WTC11 (cell line): Measurements from ENCODE around the gene PRSS53. TPM values are rescaled to one million over a fixed set of nuclear protein-coding genes. Genes with fewer than 3 reads are reported as not detected.

Source experiments
- ATAC-seq: fragments of 200-7000 bp; cut with Tn5 transposase; 2 replicates; pipeline ENCODE4 v1.10.0; 2021; ENCODE audit warnings: mild to moderate bottlenecking, moderate library complexity
- CTCF ChIA-PET: fragments of 300-600 bp; sonication (Branson Sonifier 250); formaldehyde crosslinking; loops from one replicate; lab custom pipeline; 2021; ENCODE audit warnings: antibody characterized with exemption; lab: Charles Lee
- POLR2A ChIA-PET: fragments of 350-600 bp; sonication (Branson Sonifier 250); formaldehyde crosslinking; loops from one replicate; lab custom pipeline; 2021; ENCODE audit warnings: antibody characterized with exemption; lab: Charles Lee
- DNase-seq: peaks from one replicate; pipeline ENCODE4 v3.0.0; 2021; ENCODE audit warnings: low spot score
- H3K27ac Mint-ChIP-seq: 2 replicates; pipeline ENCODE4 v1.8.0; 2021; ENCODE audit warnings: mixed read lengths
- H3K27me3 Mint-ChIP-seq: 2 replicates; pipeline ENCODE4 v1.8.0; 2021; ENCODE audit warnings: low read depth, mild to moderate bottlenecking, moderate library complexity, mixed read lengths
- H3K36me3 Mint-ChIP-seq: 2 replicates; pipeline ENCODE4 v1.8.0; 2021; ENCODE audit warnings: mixed read lengths
- H3K4me1 Mint-ChIP-seq: 2 replicates; pipeline ENCODE4 v1.8.0; 2022; ENCODE audit warnings: mixed read lengths
- H3K4me3 Mint-ChIP-seq: 2 replicates; pipeline ENCODE4 v1.8.0; 2021; ENCODE audit warnings: mild to moderate bottlenecking, moderate library complexity, mixed read lengths
- H3K9me3 Mint-ChIP-seq: 2 replicates; pipeline ENCODE4 v1.8.0; 2021; ENCODE audit warnings: mixed read lengths
- GTF2I ChIP-seq: fragments of 250-450 bp; sonication (Bioruptor Pico); conservative IDR thresholded peaks from 2 replicates; pipeline ENCODE4 v1.4.0; 2021; ENCODE audit warnings: mild to moderate bottlenecking
- IRF2 ChIP-seq: sonication (generic); formaldehyde crosslinking; IDR thresholded peaks from 2 replicates; pipeline ENCODE4 v1.8.0; 2022; ENCODE audit warnings: low read depth, missing genetic modification reagents, borderline replicate concordance
- NR3C1 ChIP-seq: sonication (generic); formaldehyde crosslinking; conservative IDR thresholded peaks from 2 replicates; pipeline ENCODE4 v1.8.1; 2023; ENCODE audit warnings: low read depth, mild to moderate bottlenecking, missing genetic modification reagents
- RELA ChIP-seq: sonication (generic); formaldehyde crosslinking; IDR thresholded peaks from 2 replicates; pipeline ENCODE4 v1.8.1; 2022; ENCODE audit warnings: missing genetic modification reagents, mild to moderate bottlenecking, borderline replicate concordance
- RORB ChIP-seq: fragments of 250-450 bp; sonication (Bioruptor Pico); IDR thresholded peaks from 2 replicates; pipeline ENCODE4 v1.9.0; 2021; ENCODE audit warnings: mild to moderate bottlenecking
- SMAD3 ChIP-seq: sonication (generic); formaldehyde crosslinking; IDR thresholded peaks from 2 replicates; pipeline ENCODE4 v1.8.0; 2022; ENCODE audit warnings: missing genetic modification reagents, mild to moderate bottlenecking, borderline replicate concordance
- SMAD4 ChIP-seq: sonication (generic); formaldehyde crosslinking; IDR thresholded peaks from 2 replicates; pipeline ENCODE4 v1.8.0; 2022; ENCODE audit warnings: mild to moderate bottlenecking, missing genetic modification reagents
- TCF7 ChIP-seq: sonication (generic); formaldehyde crosslinking; IDR thresholded peaks from 2 replicates; pipeline ENCODE4 v1.8.0; 2022; ENCODE audit warnings: mild to moderate bottlenecking, low read depth, missing genetic modification reagents, moderate library complexity
- ZNF121 ChIP-seq: sonication (generic); formaldehyde crosslinking; IDR thresholded peaks from 2 replicates; pipeline ENCODE4 v1.8.0; 2023; ENCODE audit warnings: missing genetic modification reagents
- ZNF263 ChIP-seq: sonication (generic); formaldehyde crosslinking; IDR thresholded peaks from 2 replicates; pipeline ENCODE4 v1.8.1; 2022; ENCODE audit warnings: low read depth, mild to moderate bottlenecking, moderate library complexity, missing genetic modification reagents
- total RNA-seq: library from RNA; stranded (reverse); gene quantifications from 3 replicates; pipeline ENCODE4 v1.2.3, GENCODE V29; 2021
- TF ChIP-seq, protein P1 (sequence below): sonication (generic); formaldehyde crosslinking; IDR thresholded peaks from 2 replicates; pipeline ENCODE4 v1.8.1; 2023; ENCODE audit warnings: mild to moderate bottlenecking, moderate library complexity, missing genetic modification reagents
- TF ChIP-seq, protein P2 (sequence below): fragments of 250-450 bp; sonication (Bioruptor Pico); IDR thresholded peaks from 2 replicates; pipeline ENCODE4 v1.9.0; 2021; ENCODE audit warnings: mild to moderate bottlenecking
- TF ChIP-seq, protein P3 (sequence below): fragments of 250-450 bp; sonication (Bioruptor Pico); IDR thresholded peaks from 2 replicates; pipeline ENCODE4 v2.1.2; 2022; ENCODE audit warnings: mild to moderate bottlenecking, moderate library complexity
- TF ChIP-seq, protein P4 (sequence below): fragments of 250-450 bp; sonication (Bioruptor Pico); IDR thresholded peaks from 2 replicates; pipeline ENCODE4 v1.9.0; 2021; ENCODE audit warnings: mild to moderate bottlenecking
- TF ChIP-seq, protein P5 (sequence below): fragments of 250-450 bp; sonication (Bioruptor Pico); conservative IDR thresholded peaks from 2 replicates; pipeline ENCODE4 v1.9.0; 2021; ENCODE audit warnings: mild to moderate bottlenecking
- TF ChIP-seq, protein P6 (sequence below): sonication (generic); formaldehyde crosslinking; IDR thresholded peaks from 2 replicates; pipeline ENCODE4 v1.8.1; 2022; ENCODE audit warnings: low read depth, missing genetic modification reagents, borderline replicate concordance
- TF ChIP-seq, protein P7 (sequence below): sonication (generic); formaldehyde crosslinking; IDR thresholded peaks from 2 replicates; pipeline ENCODE4 v1.8.0; 2022; ENCODE audit warnings: mild to moderate bottlenecking, missing genetic modification reagents
- TF ChIP-seq, protein P8 (sequence below): sonication (generic); formaldehyde crosslinking; IDR thresholded peaks from 2 replicates; pipeline ENCODE4 v1.8.0; 2023; ENCODE audit warnings: mild to moderate bottlenecking, missing genetic modification reagents
- TF ChIP-seq, protein P9 (sequence below): sonication (generic); formaldehyde crosslinking; IDR thresholded peaks from 2 replicates; pipeline ENCODE4 v1.8.1; 2022; ENCODE audit warnings: missing genetic modification reagents, borderline replicate concordance
- TF ChIP-seq, protein P10 (sequence below): sonication (generic); formaldehyde crosslinking; IDR thresholded peaks from 2 replicates; pipeline ENCODE4 v1.8.1; 2022; ENCODE audit warnings: mild to moderate bottlenecking, moderate library complexity, missing genetic modification reagents

PRSS53 gene
- total RNA-seq, 1 experiment from 2014 or later = 4.9 TPM

DNA sequence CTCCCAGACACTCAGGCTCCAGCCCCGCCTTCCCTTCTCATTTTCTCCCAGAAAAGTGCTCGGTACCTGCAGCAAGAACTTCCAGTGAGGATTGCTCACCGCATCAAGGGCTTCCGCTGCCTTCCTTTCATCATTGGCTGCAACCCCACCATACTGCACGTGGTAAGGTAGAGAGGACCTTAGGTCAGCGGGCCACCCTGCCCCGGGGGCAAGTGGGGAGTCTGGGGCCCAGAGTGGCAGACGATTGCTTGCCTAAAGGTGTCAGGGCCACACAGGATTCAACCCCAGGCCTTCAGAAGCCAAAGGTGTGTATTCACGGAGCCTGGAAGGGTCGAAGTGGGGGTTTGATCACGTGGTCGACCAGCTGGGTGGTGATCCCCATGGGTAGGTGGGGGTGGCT is 20.9 kb upstream of the PRSS53 start:
- Mint-ChIP-seq H3K4me3 (peak overlapping the region; percentile 67), H3K9me3 (no peaks in the 10 kb centered on the region)
- DNase-seq = no peak
- TF ChIP-seq, protein P1, sequence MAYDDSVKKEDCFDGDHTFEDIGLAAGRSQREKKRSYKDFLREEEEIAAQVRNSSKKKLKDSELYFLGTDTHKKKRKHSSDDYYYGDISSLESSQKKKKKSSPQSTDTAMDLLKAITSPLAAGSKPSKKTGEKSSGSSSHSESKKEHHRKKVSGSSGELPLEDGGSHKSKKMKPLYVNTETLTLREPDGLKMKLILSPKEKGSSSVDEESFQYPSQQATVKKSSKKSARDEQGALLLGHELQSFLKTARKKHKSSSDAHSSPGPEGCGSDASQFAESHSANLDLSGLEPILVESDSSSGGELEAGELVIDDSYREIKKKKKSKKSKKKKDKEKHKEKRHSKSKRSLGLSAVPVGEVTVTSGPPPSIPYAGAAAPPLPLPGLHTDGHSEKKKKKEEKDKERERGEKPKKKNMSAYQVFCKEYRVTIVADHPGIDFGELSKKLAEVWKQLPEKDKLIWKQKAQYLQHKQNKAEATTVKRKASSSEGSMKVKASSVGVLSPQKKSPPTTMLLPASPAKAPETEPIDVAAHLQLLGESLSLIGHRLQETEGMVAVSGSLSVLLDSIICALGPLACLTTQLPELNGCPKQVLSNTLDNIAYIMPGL = no peak
- TF ChIP-seq TCF7 (CRISPR knock-in tag) (no peak), ZNF263 (CRISPR knock-in tag) (no peak), IRF2 (CRISPR knock-in tag) (no peak), SMAD3 (CRISPR knock-in tag) (no peak), NR3C1 (CRISPR knock-in tag) (no peak), RORB (CRISPR knock-in tag) (no peak), RELA (CRISPR knock-in tag) (no peak), ZNF121 (CRISPR knock-in tag) (no peak), SMAD4 (CRISPR knock-in tag) (no peak), GTF2I (CRISPR knock-in tag) (no peak)
- TF ChIP-seq, protein P2, sequence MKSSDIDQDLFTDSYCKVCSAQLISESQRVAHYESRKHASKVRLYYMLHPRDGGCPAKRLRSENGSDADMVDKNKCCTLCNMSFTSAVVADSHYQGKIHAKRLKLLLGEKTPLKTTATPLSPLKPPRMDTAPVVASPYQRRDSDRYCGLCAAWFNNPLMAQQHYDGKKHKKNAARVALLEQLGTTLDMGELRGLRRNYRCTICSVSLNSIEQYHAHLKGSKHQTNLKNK (CRISPR knock-in tag) = no peak
- TF ChIP-seq, protein P3, sequence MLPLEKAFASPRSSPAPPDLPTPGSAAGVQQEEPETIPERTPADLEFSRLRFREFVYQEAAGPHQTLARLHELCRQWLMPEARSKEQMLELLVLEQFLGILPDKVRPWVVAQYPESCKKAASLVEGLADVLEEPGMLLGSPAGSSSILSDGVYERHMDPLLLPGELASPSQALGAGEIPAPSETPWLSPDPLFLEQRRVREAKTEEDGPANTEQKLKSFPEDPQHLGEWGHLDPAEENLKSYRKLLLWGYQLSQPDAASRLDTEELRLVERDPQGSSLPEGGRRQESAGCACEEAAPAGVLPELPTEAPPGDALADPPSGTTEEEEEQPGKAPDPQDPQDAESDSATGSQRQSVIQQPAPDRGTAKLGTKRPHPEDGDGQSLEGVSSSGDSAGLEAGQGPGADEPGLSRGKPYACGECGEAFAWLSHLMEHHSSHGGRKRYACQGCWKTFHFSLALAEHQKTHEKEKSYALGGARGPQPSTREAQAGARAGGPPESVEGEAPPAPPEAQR (CRISPR knock-in tag) = no peak
- TF ChIP-seq, protein P4, sequence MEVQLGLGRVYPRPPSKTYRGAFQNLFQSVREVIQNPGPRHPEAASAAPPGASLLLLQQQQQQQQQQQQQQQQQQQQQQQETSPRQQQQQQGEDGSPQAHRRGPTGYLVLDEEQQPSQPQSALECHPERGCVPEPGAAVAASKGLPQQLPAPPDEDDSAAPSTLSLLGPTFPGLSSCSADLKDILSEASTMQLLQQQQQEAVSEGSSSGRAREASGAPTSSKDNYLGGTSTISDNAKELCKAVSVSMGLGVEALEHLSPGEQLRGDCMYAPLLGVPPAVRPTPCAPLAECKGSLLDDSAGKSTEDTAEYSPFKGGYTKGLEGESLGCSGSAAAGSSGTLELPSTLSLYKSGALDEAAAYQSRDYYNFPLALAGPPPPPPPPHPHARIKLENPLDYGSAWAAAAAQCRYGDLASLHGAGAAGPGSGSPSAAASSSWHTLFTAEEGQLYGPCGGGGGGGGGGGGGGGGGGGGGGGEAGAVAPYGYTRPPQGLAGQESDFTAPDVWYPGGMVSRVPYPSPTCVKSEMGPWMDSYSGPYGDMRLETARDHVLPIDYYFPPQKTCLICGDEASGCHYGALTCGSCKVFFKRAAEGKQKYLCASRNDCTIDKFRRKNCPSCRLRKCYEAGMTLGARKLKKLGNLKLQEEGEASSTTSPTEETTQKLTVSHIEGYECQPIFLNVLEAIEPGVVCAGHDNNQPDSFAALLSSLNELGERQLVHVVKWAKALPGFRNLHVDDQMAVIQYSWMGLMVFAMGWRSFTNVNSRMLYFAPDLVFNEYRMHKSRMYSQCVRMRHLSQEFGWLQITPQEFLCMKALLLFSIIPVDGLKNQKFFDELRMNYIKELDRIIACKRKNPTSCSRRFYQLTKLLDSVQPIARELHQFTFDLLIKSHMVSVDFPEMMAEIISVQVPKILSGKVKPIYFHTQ (CRISPR knock-in tag) = no peak
- TF ChIP-seq, protein P5, sequence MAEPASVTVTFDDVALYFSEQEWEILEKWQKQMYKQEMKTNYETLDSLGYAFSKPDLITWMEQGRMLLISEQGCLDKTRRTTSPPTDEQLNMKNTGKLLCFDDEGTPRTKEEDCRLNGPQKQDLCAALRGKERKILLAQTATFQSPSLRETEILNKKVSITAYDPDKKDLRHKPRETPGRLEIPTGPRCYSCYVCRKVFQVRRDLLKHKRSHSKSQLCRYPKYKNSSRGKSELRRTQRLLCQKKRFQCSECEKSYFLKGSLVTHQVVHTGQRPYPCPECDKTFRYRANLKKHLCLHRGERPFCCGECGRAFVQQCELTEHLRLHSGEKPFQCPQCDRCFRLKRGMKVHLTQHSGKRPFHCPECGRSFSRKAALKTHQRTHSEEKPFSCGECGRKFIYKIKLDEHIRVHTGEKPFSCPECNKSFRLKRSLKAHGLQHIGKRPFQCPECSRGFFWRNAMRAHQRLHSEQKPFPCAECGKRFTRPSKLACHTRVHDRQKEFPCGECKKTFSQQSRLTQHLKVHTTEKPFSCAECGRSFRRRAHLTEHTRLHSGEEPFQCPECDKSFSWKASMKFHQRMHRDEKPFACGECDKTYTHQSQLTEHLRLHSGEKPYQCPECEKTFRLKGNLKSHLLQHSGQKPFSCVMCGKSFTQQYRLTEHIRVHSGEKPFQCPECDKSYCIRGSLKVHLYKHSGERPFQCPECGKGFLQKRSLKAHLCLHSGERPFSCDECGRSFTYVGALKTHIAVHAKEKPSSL (CRISPR knock-in tag) = no peak
- TF ChIP-seq, protein P6, sequence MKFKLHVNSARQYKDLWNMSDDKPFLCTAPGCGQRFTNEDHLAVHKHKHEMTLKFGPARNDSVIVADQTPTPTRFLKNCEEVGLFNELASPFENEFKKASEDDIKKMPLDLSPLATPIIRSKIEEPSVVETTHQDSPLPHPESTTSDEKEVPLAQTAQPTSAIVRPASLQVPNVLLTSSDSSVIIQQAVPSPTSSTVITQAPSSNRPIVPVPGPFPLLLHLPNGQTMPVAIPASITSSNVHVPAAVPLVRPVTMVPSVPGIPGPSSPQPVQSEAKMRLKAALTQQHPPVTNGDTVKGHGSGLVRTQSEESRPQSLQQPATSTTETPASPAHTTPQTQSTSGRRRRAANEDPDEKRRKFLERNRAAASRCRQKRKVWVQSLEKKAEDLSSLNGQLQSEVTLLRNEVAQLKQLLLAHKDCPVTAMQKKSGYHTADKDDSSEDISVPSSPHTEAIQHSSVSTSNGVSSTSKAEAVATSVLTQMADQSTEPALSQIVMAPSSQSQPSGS (CRISPR knock-in tag) = no peak
- TF ChIP-seq, protein P7, sequence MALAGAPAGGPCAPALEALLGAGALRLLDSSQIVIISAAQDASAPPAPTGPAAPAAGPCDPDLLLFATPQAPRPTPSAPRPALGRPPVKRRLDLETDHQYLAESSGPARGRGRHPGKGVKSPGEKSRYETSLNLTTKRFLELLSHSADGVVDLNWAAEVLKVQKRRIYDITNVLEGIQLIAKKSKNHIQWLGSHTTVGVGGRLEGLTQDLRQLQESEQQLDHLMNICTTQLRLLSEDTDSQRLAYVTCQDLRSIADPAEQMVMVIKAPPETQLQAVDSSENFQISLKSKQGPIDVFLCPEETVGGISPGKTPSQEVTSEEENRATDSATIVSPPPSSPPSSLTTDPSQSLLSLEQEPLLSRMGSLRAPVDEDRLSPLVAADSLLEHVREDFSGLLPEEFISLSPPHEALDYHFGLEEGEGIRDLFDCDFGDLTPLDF = no peak
- TF ChIP-seq, protein P8, sequence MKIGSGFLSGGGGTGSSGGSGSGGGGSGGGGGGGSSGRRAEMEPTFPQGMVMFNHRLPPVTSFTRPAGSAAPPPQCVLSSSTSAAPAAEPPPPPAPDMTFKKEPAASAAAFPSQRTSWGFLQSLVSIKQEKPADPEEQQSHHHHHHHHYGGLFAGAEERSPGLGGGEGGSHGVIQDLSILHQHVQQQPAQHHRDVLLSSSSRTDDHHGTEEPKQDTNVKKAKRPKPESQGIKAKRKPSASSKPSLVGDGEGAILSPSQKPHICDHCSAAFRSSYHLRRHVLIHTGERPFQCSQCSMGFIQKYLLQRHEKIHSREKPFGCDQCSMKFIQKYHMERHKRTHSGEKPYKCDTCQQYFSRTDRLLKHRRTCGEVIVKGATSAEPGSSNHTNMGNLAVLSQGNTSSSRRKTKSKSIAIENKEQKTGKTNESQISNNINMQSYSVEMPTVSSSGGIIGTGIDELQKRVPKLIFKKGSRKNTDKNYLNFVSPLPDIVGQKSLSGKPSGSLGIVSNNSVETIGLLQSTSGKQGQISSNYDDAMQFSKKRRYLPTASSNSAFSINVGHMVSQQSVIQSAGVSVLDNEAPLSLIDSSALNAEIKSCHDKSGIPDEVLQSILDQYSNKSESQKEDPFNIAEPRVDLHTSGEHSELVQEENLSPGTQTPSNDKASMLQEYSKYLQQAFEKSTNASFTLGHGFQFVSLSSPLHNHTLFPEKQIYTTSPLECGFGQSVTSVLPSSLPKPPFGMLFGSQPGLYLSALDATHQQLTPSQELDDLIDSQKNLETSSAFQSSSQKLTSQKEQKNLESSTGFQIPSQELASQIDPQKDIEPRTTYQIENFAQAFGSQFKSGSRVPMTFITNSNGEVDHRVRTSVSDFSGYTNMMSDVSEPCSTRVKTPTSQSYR (CRISPR knock-in tag) = no peak
- TF ChIP-seq, protein P9, sequence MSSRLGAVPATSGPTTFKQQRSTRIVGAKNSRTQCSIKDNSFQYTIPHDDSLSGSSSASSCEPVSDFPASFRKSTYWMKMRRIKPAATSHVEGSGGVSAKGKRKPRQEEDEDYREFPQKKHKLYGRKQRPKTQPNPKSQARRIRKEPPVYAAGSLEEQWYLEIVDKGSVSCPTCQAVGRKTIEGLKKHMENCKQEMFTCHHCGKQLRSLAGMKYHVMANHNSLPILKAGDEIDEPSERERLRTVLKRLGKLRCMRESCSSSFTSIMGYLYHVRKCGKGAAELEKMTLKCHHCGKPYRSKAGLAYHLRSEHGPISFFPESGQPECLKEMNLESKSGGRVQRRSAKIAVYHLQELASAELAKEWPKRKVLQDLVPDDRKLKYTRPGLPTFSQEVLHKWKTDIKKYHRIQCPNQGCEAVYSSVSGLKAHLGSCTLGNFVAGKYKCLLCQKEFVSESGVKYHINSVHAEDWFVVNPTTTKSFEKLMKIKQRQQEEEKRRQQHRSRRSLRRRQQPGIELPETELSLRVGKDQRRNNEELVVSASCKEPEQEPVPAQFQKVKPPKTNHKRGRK (CRISPR knock-in tag) = no peak
- TF ChIP-seq, protein P10, sequence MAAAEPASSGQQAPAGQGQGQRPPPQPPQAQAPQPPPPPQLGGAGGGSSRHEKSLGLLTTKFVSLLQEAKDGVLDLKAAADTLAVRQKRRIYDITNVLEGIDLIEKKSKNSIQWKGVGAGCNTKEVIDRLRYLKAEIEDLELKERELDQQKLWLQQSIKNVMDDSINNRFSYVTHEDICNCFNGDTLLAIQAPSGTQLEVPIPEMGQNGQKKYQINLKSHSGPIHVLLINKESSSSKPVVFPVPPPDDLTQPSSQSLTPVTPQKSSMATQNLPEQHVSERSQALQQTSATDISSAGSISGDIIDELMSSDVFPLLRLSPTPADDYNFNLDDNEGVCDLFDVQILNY (CRISPR knock-in tag) = no peak
- TF ChIP-seq, all 79 proteins: peak for 0
- CTCF ChIA-PET = interaction anchor here (1.6 to 3.0 kb wide), 2 partner anchors 32 to 125 kb away, joined by 4 to 9 read pairs; partner anchors contain the start of gene HSD3B7
- Mint-ChIP-seq H3K27ac (no peak overlapping the region), H3K36me3 (peaks cover 30% of the 10 kb centered on the region), H3K4me1 (peaks cover 9% of the 10 kb centered on the region; the same call in 1 of the 2 replicates), H3K27me3 (no peaks in the 10 kb centered on the region)
- POLR2A ChIA-PET = interaction anchor here (1.2 kb wide), 1 partner anchor 8 kb away, joined by 4 read pairs; the partner anchor contains the start of gene KAT8
- no peak for ATAC-seq
